Measurements from ENCODE around the gene SPESP1.

- TF ChIP-seq CTCF (optimal IDR thresholded peaks at IDR 0.05 in 1 of 3, IDR thresholded peaks at IDR 0.05 in 1 of 3, conservative IDR thresholded peaks at IDR 0.05 in 1 of 3; ENCODE audit: extremely low read depth in 1 of 3, insufficient read depth in 2 of 3, low read length in 3 of 3) (no peak), EZH2 (IDR thresholded peaks at IDR 0.05; ENCODE audit: low read length) (no peak)
Observed at GRCh38 chr15:68985361-68985891, 55.1 kb downstream of the SPESP1 start.

Data from keratinocyte (primary cell).